Body of pancreas (tissue), 4 donors: Measurements from ENCODE around the gene RPL9.

Experiments used
- POLR2A ChIP-seq, 3 donors: fragments of 450-650 bp; IDR thresholded peaks; one replicate each; pipeline ENCODE4 v1.6.1; 2016; ENCODE audit warnings: antibody characterized with exemption in 3 of 3, mild to moderate bottlenecking in 2 of 3
- TF ChIP-seq, protein P1 (sequence below), 7 experiments: fragments of 450-650 bp in 4 of 7; fragments of 200-600 bp in 3 of 7; sonication (generic) in 3 of 7; IDR thresholded peaks; one replicate each; pipeline ENCODE4 v1.5.1; 2016 to 2019; ENCODE audit warnings: antibody characterized with exemption in 7 of 7

DNA sequence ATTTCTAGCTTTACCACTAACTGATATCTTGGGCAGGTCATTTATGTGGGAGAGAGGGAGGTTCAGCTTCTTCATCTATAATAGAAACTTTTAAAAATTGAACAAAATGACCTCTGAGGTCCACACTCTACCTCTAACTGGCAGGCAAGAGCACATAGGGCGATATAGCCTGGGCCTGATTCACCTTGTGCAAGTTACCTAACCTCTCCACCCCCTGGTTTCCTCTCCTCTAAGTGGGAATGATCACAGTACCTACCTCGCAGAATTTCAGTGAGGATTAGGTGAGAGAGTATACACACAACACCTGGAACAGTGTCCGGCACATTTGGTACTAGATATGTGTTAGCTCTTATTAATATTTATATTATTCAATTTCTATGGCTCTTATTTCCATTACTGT, 36.5 kb downstream of the RPL9 start:
- no peak for TF ChIP-seq POLR2A (IDR thresholded peaks at IDR 0.05)
- TF ChIP-seq, protein P1, sequence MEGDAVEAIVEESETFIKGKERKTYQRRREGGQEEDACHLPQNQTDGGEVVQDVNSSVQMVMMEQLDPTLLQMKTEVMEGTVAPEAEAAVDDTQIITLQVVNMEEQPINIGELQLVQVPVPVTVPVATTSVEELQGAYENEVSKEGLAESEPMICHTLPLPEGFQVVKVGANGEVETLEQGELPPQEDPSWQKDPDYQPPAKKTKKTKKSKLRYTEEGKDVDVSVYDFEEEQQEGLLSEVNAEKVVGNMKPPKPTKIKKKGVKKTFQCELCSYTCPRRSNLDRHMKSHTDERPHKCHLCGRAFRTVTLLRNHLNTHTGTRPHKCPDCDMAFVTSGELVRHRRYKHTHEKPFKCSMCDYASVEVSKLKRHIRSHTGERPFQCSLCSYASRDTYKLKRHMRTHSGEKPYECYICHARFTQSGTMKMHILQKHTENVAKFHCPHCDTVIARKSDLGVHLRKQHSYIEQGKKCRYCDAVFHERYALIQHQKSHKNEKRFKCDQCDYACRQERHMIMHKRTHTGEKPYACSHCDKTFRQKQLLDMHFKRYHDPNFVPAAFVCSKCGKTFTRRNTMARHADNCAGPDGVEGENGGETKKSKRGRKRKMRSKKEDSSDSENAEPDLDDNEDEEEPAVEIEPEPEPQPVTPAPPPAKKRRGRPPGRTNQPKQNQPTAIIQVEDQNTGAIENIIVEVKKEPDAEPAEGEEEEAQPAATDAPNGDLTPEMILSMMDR (IDR thresholded peaks at IDR 0.05): no peak
